ENCODE results near the gene SMARCAD1.

DNA sequence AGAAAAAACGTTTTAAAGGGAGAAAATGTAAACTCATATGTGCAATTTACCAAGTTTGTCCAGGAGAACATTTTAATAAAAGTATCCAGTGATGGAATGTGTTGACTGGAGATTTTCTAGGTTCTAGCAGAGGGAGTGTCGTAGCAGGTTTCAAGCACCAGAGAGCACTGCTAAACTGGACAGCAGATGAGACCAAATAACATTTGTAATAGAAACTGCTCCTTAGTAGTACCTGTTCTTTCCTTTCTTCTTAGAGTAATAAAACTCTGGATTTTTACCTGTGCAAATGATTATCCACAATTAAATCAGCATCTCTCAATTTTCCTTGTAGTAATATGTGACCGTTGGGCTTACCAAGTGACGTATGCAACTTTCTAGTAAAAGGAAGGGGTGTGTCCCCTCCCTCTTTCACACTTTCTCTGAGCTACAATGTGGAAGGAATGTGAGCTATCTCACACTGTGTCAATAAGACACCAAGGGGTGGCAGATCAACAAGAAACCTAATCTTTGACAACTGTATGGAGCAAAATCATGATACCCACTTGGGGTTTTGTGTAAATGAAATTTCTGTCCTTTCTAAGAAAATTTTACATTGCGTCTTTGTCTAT lies 125.4 kb downstream of the SMARCAD1 start:
- no peak for TF ChIP-seq CTCF (IDR thresholded peaks at IDR 0.05)
- TF ChIP-seq POLR2A (IDR thresholded peaks at IDR 0.05): no peak
- no peak for TF ChIP-seq EP300 (IDR thresholded peaks at IDR 0.05)

Measured in ovary (tissue), 3 donors.